Amygdala (tissue), 56 donors: Measurements from ENCODE around the gene SIM2.
A peak's percentile ranks its signal among the peaks of the same experiment; 100 is the strongest.

Experiments used
- DNase-seq, 56 donors: peaks; one replicate each; lab custom pipeline; 2025; lab: John Stamatoyannopoulos, UW

The SIM2 gene

DNA sequence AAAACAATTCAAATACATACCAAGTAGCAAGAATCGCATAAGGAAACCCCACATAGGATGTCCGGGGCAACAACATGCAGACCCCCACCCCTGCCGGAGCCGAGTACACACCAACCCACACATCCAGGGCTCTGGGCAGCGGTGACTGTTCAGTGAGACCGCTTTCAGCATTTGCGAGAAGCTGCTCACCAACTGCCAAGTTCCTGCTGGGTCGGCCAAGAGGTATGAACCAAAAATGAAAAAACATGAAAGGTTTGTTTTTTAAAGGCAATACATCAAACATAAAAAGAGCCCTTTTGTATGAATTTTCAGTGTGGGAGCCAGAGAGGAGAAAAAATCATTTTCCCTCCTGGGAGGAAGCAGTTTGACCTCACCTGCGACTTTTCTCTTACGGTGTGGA lies 92.3 kb downstream of the SIM2 start:
- peak in 3 of 56 donors; percentile 15 to 32 (median 20) for DNase-seq

GRCh38 chr21:36791695-36792470 lies 93.0 kb downstream of the SIM2 start:
- DNase-seq: peak in 12 of 56 donors; percentile 13 to 49 (median 32)

- DNase-seq: peak in 4 of 56 donors; percentile 31 to 49 (median 41)
Observed at GRCh38 chr21:36792505-36792967, 93.6 kb downstream of the SIM2 start.

GRCh38 chr21:36796070-36796469 lies 97.2 kb downstream of the SIM2 start:
- no peak for DNase-seq

DNA sequence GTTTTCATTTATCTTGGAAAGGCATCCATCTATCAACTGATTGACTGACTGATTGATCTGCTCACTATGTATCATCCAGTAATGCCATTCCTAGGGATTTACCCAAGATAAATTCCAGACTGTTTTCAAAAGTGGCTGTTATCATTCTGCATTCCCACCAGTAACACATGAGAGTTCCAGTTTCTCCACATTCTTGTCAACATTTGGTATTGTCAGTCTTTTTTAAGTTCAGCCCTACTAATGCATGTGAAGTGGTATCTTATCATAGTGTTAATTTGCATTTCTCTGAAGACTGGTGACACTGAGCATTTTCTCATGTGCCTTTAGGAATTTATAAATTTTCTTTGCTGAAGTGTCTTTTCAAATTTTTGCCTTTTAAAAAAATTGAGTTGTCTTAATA lies 99.6 kb downstream of the SIM2 start:
- no peak for DNase-seq
